Measurements from ENCODE around the gene MYO1B.

MYO1B gene

DNA sequence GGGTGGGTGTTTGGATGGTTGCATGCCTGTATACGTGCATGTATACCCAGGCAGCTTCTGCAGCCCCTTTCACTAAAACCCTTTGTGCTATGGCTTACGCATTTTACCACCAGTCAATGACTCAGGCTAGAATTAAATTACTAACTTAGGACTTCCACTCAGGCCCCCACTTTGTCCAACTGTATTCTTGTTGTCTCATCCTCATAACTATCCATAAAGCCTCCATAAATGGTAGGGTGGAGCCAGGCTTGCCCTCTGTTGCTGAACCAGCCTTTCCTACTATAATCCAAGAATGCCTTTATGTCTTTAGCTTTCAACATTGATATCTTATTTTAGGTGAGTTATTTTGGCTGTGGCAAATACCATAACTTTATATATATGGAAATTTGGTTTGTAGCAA lies 119.9 kb downstream of the MYO1B start:
- no peak for DNase-seq

DNA sequence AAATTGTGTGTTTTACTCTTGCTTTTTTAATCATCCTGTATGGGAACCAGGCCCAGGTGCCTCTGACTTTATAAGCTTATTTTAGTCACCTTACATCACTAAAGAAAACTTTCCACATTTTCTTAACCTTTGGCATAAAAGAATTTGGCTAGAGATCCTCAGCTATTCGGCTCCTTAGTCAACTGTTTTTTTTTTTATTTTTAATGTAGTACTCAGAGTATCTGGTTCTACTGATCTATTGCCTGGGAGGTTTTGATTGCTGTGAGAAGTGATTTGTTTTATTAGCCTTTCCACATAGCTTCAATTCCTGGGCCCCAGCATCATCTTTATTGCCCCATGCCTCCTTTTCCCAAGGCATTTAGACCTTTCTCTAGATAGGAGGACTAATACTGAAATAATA lies 121.0 kb downstream of the MYO1B start:
- no peak for DNase-seq

DNA sequence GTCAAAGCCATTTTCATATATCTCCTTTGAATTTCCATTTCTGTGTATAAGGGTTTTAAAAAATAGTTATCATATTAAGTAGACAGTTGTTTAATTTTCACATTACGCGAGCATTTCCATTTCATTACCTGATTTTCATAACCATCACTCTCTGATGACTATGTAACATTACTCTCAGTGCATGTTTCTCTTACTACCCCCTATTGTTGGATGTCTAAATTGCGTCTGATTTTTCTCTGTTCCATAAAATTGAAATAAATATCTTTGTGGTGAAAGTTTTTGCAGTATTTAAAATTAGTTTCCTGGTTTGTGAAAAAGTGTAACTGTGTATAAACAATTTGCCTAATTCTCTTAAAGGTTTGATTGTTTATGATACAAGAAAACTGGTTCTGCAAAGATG lies 123.8 kb downstream of the MYO1B start:
- DNase-seq = peak in 1 of 3 experiments; percentile 2

DNA sequence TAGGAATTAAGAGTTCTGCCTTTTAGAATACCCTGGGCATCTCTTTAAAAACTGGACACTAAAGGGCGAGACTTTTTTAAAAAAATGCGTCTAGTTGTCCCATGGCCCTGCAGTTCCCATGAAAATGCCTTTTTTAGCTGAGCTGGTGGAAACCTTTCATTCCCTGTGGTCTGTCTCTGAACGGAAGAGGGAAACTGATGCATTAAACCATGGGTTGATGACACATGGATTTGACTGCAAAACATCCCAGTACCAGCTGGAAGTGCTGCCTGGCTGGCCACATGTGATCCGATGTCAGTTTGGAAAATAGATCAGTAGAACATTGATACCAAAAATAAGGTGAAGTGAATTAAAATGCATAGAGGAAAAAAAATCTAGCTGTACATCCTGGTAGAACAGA lies 129.2 kb downstream of the MYO1B start:
- DNase-seq = no peak

DNA sequence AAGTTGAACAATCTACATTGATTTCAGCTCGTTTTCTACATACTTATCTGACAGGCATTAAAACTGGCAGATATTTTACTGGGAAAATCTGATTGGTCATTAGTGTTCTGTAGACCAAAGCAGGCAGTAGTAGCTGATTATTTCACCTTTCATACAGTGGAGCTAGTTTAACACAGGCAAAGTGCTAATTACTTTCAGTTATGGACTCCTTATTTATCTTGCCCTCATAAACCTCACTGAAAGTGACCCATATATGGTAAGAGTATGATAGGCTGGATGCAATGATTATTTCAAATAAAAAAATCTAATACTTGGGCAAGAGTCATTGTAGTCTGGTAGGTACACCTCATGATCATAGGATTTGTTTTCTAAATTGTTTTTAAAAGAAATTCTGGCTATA lies 129.7 kb downstream of the MYO1B start:
- no peak for DNase-seq

DNA sequence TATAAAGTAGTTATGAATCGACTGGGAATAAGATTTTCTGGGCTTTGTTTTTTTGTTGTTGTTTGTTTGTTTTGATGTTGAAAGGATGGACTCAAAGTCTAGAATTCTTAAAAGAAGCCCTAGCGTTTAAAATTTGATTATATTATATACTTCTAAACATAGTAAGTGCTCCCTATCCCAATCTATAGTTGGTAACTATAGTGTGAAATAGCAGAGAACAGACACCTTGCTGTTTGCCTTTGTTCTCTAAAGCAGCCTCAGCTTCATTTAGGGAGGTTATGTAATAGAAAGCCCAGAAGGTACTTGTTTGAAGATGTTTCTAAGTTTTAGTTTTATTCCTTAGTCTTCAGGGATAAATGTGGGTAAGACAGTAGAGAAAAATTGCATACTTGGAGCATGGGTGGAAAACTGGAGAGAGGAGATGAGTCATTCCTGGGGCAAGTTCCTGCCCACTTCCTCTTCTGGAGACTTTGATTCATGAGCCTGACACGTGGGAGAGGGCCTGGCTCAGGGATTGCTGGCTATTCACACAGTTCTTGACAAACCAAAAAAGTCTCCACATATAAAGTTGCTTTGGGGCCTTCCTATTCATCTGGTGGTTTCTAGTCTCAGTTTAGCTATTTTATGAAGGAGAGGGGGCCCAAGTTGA lies 131.9 kb downstream of the MYO1B start:
- DNase-seq = peak in 1 of 3 experiments; percentile 23

DNA sequence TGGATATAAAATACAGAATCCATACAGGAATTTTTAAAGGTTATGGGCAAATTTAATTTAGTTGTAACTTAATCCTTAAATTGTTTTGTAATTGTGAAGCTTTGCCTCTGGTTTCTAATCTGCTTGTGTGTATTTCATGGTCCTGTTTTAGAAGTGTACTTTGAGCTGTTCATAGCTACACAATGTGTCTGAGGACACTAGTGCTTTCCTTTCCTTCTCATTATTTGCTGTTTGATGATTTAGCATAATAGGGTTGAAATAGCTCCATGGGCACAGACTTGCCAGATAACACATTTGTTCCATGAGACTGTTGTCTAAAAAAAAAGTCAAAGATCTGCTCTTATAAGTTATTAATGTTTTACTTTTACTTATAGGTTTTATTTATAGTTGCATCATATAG lies 134.2 kb downstream of the MYO1B start:
- no peak for DNase-seq

DNA sequence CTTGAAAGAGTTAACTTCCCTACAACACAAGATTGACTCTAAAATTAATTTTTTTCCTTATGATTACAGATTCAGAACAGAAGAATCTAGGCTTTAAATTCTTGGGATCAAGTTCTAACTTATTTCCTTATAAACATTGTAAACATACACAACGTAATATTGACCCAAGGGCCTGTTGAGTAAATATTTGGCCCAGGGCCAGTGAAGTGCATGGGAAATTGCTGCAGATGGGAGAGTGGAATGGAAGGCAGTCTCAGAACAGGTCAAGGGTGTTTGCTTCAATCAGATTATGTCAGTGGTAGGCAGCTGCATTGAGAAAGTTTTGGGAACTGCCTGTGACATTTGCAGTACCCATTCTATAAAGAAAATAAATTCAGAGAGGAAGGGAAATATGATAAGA lies 137.6 kb downstream of the MYO1B start:
- peak in 1 of 3 experiments; percentile 57 for DNase-seq

DNA sequence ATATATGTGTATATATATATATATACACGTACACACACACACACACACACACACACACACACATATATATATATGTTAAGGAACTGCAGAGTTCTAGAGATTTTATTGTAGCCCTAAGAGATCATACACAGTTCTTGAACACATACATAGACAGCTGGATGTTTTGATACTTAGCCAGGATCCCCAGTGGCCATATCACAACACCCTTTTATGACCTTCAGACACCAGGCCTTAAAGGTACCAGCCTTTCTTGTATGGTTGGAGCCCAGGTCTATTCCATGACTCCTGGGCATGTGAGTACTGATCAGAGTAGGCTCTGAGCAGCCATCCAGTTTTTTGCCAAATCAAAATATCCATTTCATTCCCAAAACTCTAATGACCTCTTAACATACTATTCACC lies 138.3 kb downstream of the MYO1B start:
- DNase-seq = no peak

DNA sequence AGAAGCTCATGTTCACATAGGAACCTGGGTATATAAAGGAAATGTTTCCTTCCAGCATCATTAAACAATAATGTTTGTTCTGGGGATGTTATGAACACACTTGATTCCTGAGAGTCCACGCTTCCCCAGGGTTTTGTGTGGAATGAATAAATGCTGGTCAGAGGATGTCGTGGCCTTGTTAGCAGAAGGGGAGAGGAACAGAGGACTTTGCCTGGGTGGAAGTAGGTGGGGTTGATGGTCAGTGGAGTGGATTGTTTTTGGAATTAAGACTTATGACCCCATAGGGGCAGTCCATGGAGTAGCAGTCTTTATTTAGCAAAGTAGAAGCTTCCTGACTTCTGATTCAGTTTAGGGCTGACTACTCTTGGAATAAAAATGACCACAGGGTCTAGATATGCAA lies 139.6 kb downstream of the MYO1B start:
- DNase-seq = no peak

DNA sequence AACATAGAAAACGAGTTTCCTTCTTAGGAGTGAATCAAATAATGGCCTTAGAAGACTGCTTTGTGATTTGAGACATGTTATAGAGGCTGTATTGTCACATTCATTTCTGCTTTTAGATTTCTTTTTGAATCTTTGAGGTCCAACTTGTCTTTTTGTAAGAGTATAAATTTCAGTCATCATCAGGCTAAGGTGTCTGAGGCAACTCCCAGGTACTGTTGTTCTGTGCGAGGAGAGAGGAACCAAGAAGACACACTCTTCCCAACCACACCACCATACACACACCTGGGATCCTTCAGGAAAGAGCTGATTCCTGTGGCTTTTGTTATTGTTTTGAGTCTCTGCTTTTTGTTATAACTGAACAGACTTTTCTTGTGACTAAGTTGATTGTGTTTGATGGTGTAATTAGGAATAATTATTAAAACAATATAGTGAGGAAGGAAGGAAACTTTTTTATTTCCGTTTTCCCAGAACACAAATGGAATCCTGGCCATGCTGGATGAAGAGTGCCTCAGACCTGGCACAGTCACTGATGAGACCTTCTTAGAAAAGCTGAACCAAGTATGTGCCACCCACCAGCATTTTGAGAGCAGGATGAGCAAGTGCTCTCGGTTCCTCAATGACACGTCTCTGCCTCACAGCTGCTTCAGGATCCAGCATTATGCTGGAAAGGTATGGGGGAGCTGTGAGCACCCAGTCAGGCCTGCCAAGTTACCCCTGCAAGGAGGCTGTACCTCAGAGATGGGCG lies 140.4 kb downstream of the MYO1B start:
- no peak for DNase-seq

DNA sequence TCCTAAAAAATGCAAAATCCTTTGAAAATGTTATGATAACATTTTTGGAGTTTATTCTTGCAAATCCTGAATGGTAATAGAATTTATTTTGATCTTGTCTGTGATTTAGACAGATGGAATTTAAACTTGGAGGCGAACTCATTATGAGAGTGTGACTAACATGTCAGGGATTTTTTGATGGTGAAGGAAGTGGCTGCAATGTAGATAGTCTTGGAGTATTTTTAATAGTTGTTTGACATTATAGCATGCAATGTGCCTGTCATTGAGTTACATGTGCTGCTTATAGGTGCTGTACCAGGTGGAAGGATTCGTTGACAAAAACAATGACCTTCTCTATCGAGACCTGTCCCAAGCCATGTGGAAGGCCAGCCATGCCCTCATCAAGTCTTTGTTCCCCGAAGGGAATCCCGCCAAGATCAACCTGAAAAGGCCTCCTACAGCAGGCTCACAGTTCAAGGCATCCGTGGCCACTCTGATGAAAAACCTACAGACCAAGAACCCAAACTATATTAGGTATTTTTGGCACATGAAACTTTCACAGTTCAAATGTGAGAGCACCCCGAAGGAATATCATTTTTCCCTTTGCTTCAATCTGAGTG lies 141.8 kb downstream of the MYO1B start:
- no peak for DNase-seq

DNA sequence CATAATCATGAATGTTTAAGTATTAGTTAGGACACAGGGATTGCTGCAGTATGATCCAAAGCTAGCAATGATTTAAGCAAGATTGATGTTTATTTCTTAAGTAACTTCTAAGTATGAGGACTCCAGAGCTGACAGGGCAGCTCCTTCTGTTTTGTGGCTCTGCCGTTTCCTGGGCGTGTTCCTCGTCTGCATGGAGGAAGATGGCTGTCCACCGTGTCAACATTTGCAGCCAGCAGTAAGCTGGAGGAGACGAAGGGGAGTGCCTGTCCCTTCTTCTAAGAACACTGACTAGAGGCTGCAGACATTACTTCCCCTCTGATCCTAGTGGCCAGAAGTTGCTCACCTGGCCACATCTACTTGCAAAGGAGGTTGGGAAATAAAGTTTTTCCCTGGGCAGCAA lies 144.1 kb downstream of the MYO1B start:
- no peak for DNase-seq

DNA sequence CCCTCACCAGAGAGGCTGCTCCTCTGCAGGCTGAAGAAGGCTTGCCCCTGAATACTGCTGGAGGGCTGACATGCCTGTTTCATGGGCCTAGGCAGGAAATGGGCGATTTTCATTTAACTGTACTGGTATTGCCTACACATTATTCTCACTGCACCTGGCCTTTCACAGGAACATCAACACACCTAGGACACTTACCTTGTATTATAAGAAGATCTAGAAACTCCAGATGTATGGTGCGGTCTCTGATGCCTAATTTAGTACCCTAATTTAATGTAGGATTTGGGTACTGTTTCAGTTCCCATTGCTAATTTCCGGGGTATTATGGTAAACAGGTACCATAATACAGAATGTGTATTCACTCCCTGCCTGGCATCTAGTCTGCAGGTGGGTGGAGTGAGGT lies 146.0 kb downstream of the MYO1B start:
- no peak for DNase-seq

DNA sequence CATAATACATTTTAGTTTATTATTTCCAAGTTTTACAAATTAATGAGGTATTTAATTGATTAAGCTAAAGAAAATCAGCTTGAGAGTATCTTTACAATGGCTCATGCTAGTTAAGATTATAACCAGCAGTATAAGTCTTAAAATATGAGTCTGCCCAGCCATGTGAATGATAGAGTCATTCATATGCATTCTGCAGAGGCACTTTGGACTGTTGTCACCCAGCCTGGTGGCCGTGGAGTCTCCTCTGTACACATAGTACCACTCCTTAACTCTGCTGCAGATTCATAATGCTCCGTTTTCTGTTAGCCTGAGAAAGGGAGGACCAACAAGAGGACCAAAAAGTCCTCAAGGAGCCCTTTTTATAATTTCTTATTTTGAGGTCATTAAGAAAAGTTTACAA lies 148.8 kb downstream of the MYO1B start:
- DNase-seq = no peak

DNA sequence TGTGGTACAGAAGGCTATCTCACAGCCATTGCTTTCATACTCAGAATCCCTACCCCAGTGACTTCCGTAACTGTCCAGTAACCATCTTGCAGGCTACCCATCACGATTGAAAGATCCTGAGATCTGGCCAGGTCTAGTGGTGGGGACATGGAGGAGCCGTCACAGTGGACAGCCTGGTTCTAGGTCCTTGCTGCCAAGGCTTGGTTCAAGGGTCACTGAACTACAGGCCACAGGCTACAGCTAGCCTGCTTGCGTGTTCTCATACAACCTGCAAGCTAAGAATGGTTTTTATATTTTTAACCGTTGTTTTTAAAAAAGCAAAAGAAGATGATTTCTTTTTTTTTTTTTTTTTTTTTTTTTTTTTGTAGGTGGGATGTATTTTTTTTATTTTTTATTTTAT lies 151.6 kb downstream of the MYO1B start:
- no peak for DNase-seq

DNA sequence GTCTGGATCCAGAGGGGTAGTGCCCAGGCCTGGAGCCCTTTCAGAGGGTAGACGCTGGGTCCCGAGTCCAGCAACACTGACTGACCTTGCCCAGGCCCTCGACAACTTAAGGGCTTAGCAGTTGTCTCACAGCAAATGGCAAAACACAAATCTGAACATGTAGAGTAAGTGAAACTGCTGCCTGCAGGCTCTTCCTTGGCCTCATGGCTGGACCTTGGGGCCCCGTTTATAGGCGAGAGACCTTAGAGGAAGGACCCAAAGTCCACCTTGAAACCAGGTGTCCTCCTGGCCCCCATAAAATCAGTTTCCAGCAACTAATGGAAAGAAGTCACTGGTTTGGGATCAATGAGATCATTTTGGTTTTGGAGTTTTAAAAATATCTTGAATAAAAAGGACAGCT lies 154.4 kb downstream of the MYO1B start:
- no peak for DNase-seq

DNA sequence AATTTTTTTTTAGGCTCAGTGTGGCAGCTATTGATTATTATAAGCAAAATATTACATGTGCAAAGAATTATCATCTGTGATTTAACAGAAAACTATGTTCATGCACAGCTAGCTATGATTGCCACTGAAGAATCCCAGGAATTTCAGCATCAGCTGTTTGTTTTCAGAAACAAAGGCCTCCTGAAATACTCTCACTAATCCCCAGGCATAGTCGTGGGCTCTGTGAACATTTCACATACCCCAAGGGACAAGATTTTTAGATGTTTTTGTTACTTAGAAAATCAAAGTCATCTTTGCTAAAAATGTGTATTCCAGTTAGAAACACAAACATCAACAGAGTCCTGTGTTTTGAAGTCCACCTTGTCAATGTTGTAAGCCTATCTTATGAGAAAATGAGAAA lies 156.1 kb downstream of the MYO1B start:
- no peak for DNase-seq

DNA sequence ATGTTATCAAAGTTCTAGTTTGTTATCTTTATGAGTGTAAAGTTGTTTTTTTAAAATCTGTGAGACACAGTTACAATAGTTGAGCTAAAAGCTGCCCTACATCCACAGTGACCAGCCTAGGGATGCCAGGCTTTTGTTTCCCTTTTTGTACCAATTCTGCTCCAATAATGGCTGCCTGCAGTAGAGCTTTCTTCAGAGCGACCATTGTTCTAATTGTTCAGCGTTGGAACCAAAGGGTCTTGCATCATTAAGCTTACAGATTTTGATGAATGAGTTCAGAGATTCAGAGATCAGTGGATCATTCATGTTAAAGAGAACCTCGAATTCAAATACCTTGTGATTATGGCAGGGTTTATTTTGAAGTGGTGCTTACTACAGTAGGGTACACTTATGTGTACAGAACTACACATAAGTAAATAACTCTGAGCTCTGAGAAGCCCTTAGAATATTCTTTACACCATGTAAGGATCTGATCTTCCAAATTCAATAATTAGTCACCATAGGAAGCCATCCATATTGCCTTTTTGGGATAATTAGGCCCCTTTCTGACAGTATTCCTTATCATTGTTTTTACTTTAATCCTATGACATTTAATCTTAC lies 157.9 kb downstream of the MYO1B start:
- no peak for DNase-seq

DNA sequence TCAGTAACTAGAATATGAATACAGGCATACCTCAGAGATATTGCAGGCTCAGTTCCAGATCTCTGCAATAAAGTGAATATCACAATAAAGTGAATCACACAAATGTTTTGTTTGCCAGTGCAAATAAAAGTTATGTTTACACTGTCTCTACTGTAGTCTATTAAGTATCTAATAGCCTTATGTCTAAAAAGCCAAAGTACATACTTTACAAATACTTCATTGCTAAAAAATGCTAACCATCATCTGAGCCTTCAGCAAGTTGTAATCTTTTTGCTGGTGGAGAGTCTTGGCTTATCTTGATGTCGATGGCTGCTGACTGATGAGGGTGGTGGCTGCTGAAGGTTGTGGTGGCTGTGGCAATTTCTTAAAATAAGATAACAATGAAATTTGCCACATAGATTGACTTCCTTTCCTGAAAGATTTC lies 159.4 kb downstream of the MYO1B start:
- DNase-seq = no peak

DNA sequence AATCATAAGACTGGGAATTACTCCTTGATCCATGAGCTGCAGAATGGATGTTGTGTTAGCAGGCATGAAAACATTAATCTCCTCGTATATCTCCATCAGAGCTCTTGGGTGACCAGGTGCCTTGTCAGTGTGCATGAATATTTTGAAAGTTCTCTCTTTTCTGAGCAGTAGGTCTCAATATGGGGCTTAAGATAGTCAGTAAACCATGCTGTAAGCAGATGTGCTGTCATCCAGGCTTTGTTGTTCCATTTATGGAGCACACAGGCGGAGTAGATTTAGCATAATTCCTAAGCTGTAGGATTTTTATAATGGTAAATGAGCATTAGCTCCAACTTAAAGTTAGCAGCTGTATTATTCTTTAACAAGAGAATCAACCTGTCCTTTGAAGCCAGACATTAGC lies 160.3 kb downstream of the MYO1B start:
- DNase-seq = no peak

DNA sequence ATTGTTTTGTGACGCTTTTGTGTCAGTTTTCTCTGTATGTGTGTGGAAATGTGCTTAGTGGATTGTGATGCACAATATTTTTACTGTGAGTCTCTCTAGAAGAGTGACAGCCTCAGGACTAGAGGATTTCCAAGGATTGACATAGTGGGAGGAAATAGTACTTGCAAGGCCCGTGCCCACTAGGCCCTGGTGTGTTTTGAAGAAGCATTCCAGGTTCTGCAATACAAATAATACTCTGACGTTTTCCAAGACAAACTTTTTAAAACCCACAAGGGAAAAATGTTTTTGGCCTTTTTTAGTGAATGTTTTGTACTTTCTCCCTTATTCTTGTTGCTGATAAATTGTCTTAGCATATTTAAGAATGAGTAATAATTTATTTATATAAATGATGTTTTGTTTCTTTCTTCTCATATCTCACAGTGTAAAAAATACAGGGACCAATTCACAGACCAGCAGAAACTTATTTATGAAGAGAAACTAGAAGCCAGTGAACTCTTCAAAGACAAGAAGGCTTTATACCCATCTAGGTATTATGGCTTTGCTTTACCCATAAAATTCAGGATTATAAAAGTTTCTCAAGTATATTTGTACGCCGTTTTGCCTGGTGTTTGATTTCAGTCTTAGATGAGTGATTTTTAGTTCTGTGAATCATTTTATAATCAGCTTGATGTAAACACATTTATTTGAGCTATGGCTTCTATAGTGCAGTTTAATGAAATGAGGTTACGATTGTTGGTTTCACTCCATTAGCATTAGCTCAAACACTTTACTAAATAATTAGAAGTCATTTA lies 165.6 kb downstream of the MYO1B start:
- DNase-seq = no peak

DNA sequence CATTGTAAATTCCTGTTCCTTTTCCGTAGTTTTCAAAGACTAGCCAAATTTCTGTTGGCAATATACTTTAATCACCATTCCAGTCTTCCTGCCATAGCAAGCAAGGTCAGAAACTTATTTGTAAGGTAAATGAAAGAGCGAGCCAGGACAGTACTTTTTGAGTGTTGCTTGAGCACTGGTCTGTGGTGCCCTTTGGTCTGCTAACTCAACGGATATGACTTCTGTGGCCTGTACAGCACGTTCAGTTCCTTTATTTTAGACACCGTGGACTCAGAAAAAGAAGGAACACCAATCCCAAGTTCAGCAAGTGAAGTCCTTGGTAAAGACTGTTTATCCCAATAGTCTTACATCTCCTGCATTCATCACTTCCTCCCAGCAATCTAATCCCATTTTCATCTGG lies 166.3 kb downstream of the MYO1B start:
- DNase-seq = no peak

Data from NCI-H1417 (cell line).